SK-N-SH (cell line): Measurements from ENCODE around the gene NRDC. TPM values are rescaled to one million over a fixed set of nuclear protein-coding genes. Genes with fewer than 3 reads are reported as not detected.

Experiments used
- CTCF ChIA-PET: fragments of 300-600, 350-600 bp; formaldehyde crosslinking; extraction: SDS; loops from one replicate; lab custom pipeline; 2021; lab: Yijun Ruan, JAX
- POLR2A ChIA-PET: fragments of 350-600 bp; sonication (Branson Sonifier 250); formaldehyde crosslinking; extraction: SDS; loops from one replicate; lab custom pipeline; 2020; ENCODE audit warnings: antibody characterized with exemption, inconsistent platforms; lab: Yijun Ruan, JAX
- DNase-seq: peaks from one replicate; pipeline ENCODE4 v3.0.0; 2012
- H2AFZ ChIP-seq: fragments of 200-600 bp; sonication (generic); 2 replicates; pipeline ENCODE4 v1.8.1; 2016; ENCODE audit warnings: antibody characterized with exemption, mild to moderate bottlenecking, low read depth
- H3F3A ChIP-seq: fragments of 200-600 bp; sonication (generic); replicated peaks from 2 replicates; pipeline ENCODE3; 2016; ENCODE audit warnings: antibody characterized with exemption, mild to moderate bottlenecking; ENCODE audit not compliant: insufficient read depth
- H3K27ac ChIP-seq, 2 experiments: fragments of 200-500 bp in 1 of 2; fragments of 200-600 bp in 1 of 2; sonication (Bioruptor generic) in 1 of 2; sonication (generic), shearing (Covaris generic) in 1 of 2; 2 replicates each; pipeline versions ENCODE4 v1.5.1 to v1.6.1; 2014 to 2016; ENCODE audit warnings: low read depth in 2 of 2, inconsistent platforms in 1 of 2, low read length in 1 of 2, mild to moderate bottlenecking in 1 of 2, mixed read lengths in 1 of 2
- H3K27me3 ChIP-seq: fragments of 200-600 bp; sonication (generic), shearing (Covaris generic); 2 replicates; pipeline ENCODE4 v1.6.1; 2016; ENCODE audit warnings: mixed run types; ENCODE audit not compliant: insufficient read depth
- H3K36me3 ChIP-seq, 2 experiments: fragments of 200-500 bp in 1 of 2; fragments of 200-600 bp in 1 of 2; sonication (Bioruptor generic) in 1 of 2; sonication (generic) in 1 of 2; replicated peaks in 1 of 2; 2 replicates each; pipeline versions ENCODE3 to v1.5.1; 2014 to 2016; ENCODE audit warnings: low read length in 1 of 2, mild to moderate bottlenecking in 1 of 2; ENCODE audit not compliant: insufficient read depth in 2 of 2, control insufficient read depth in 1 of 2
- H3K4me1 ChIP-seq, 2 experiments: fragments of 200-500 bp in 1 of 2; fragments of 200-600 bp in 1 of 2; sonication (Bioruptor generic) in 1 of 2; sonication (generic), shearing (Covaris generic) in 1 of 2; 2 replicates each; pipeline versions ENCODE4 v1.5.1 to v1.6.1; 2014 to 2016; ENCODE audit warnings: low read depth in 1 of 2, low read length in 1 of 2, mixed run types in 1 of 2; ENCODE audit not compliant: insufficient read depth in 2 of 2, control insufficient read depth in 1 of 2
- H3K4me2 ChIP-seq: fragments of 200-600 bp; sonication (generic), shearing (Covaris generic); 2 replicates; pipeline ENCODE4 v1.6.1; 2017; ENCODE audit warnings: mixed run types
- H3K4me3 ChIP-seq, 2 experiments: fragments of 200-500 bp in 1 of 2; fragments of 200-600 bp in 1 of 2; sonication (Bioruptor generic) in 1 of 2; sonication (generic), shearing (Covaris generic) in 1 of 2; 2 replicates each; pipeline versions ENCODE4 v1.5.1 to v1.8.1; 2014 to 2016; ENCODE audit warnings: low read depth in 2 of 2, inconsistent platforms in 1 of 2, low read length in 1 of 2, mild to moderate bottlenecking in 1 of 2, mixed read lengths in 1 of 2, moderate library complexity in 1 of 2
- H3K79me2 ChIP-seq: fragments of 200-600 bp; sonication (generic); 2 replicates; pipeline ENCODE4 v1.8.1; 2017; ENCODE audit warnings: mild to moderate bottlenecking; ENCODE audit not compliant: insufficient read depth
- H3K9ac ChIP-seq: fragments of 200-600 bp; sonication (generic); 2 replicates; pipeline ENCODE4 v1.6.1; 2017; ENCODE audit warnings: mixed run types
- H3K9me2 ChIP-seq: fragments of 200-600 bp; sonication (generic); 2 replicates; pipeline ENCODE4 v1.6.1; 2017; ENCODE audit warnings: mixed run types
- H3K9me3 ChIP-seq: fragments of 200-600 bp; sonication (generic); 2 replicates; pipeline ENCODE4 v1.6.1; 2017; ENCODE audit warnings: mixed run types, mild to moderate bottlenecking, moderate library complexity
- H4K20me1 ChIP-seq: fragments of 200-600 bp; sonication (generic); 2 replicates; pipeline ENCODE4 v1.6.1; 2017; ENCODE audit warnings: mild to moderate bottlenecking, mixed run types; ENCODE audit not compliant: insufficient read depth
- CTCF ChIP-seq: fragments of 200-600 bp; sonication (generic); IDR thresholded peaks from 2 replicates; pipeline ENCODE4 v1.6.1; 2017; ENCODE audit warnings: antibody characterized with exemption, mild to moderate bottlenecking, moderate library complexity
- NFIC ChIP-seq: IDR thresholded peaks from 2 replicates; pipeline ENCODE4 v1.4.0; 2012; ENCODE audit warnings: borderline replicate concordance
- NRF1 ChIP-seq: IDR thresholded peaks from 2 replicates; pipeline ENCODE4 v1.6.1; 2012; ENCODE audit warnings: low read depth, mild to moderate bottlenecking, low read length
- RAD21 ChIP-seq: IDR thresholded peaks from 2 replicates; pipeline ENCODE4 v1.6.1; 2012; ENCODE audit warnings: mild to moderate bottlenecking, low read length
- SMC3 ChIP-seq: IDR thresholded peaks from 2 replicates; pipeline ENCODE4 v1.6.1; 2012; ENCODE audit warnings: low read depth, low read length, improper control_type of control experiment
- YY1 ChIP-seq: IDR thresholded peaks from 2 replicates; pipeline ENCODE4 v1.4.0; 2012; ENCODE audit warnings: low read depth, mild to moderate bottlenecking
- WGBS: methylation state at CpG from one replicate; pipeline ENCODE4 v1.1.6; 2017; ENCODE audit warnings: low lambda C conversion rate; 5-methylcytosine and 5-hydroxymethylcytosine counted together
- polyA plus RNA-seq, 3 experiments: library from polyadenylated mRNA; depleted of rRNA; stranded (reverse); fragments of >200 nt; gene quantifications; 2 replicates each; pipeline ENCODE4 v1.2.3, GENCODE V29; 2012
- TF ChIP-seq, protein P1 (sequence below): fragments of 150-350 bp; IDR thresholded peaks from 2 replicates; pipeline ENCODE4 v1.6.1; 2017; ENCODE audit warnings: antibody characterized with exemption, low read length, low read depth, borderline replicate concordance

Gene NRDC
- polyA plus RNA-seq, 1 of the 3 experiments (the other 2 are of a cell fraction): 84.8 TPM

- 88% methylated on average over 6 of the region's 6 CpGs for WGBS
- Histone ChIP-seq H3K27me3 (no peaks in the 10 kb centered on the region), H3K4me1 (no peaks in the 10 kb centered on the region), H3K9me2 (no peaks in the 10 kb centered on the region), H3K36me3 (peaks cover 40 to 66% of the 10 kb centered on the region in 2 experiments), H3K4me3 (no peak overlapping the region; a peak in 1 of 4 replicates), H4K20me1 (no peaks in the 10 kb centered on the region), H3K79me2 (peaks cover 24% of the 10 kb centered on the region), H3K27ac (no peak overlapping the region), H3K9ac (no peak overlapping the region), H3K9me3 (no peaks in the 10 kb centered on the region), H3F3A (peaks cover 9% of the 10 kb centered on the region), H2AFZ (no peak overlapping the region), H3K4me2 (no peak overlapping the region)
- CTCF ChIA-PET: interaction anchor here (0.5 to 4.5 kb wide), 36 partner anchors 8 to 1400 kb away, joined by 3 to 39 read pairs (median 4); partner anchors contain the start of gene EPS15
- TF ChIP-seq CTCF: peak; percentile 93
- TF ChIP-seq RAD21: peak; percentile 83
- TF ChIP-seq, protein P1, sequence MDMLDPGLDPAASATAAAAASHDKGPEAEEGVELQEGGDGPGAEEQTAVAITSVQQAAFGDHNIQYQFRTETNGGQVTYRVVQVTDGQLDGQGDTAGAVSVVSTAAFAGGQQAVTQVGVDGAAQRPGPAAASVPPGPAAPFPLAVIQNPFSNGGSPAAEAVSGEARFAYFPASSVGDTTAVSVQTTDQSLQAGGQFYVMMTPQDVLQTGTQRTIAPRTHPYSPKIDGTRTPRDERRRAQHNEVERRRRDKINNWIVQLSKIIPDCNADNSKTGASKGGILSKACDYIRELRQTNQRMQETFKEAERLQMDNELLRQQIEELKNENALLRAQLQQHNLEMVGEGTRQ: no peak
- TF ChIP-seq YY1: no peak
- peak; percentile 91 for TF ChIP-seq SMC3
- TF ChIP-seq NRF1: no peak
- DNase-seq: peak; percentile 58
- POLR2A ChIA-PET: interaction anchor here (1.2 kb wide), 1 partner anchor 121 kb away, joined by 3 read pairs; no protein-coding TSS in a partner anchor
Observed at GRCh38 chr1:51768971-51769588, 109.4 kb downstream of the NRDC start.

GRCh38 chr1:51761351-51761750 is 117.2 kb downstream of the NRDC start:
- POLR2A ChIA-PET: no interaction called here
- H3K9me3 ChIP-seq: no peaks in the 10 kb centered on the region
- H3K27ac ChIP-seq: peak overlapping the region in 1 of 2 experiments; percentile 65; a peak in 2 of 4 replicates
- peaks cover 25% of the 10 kb centered on the region for H3K79me2 ChIP-seq
- DNase-seq: no peak
- 91% methylated on average over 1 of the region's 1 CpG for WGBS
- no peaks in the 10 kb centered on the region for H4K20me1 ChIP-seq
- H3K4me1 ChIP-seq: no peaks in the 10 kb centered on the region; a peak in 1 of 4 replicates
- H3K9me2 ChIP-seq: no peaks in the 10 kb centered on the region
- no peak for TF ChIP-seq YY1
- TF ChIP-seq NFIC: no peak
- H2AFZ ChIP-seq: no peak overlapping the region
- H3K4me3 ChIP-seq: no peak overlapping the region
- CTCF ChIA-PET: interaction anchor here (1.3 to 1.7 kb wide), 2 partner anchors 8 to 137 kb away, joined by 3 to 7 read pairs; no protein-coding TSS in a partner anchor
- H3K27me3 ChIP-seq: no peaks in the 10 kb centered on the region
- no peak overlapping the region for H3K4me2 ChIP-seq
- peaks cover 20 to 55% of the 10 kb centered on the region in 2 experiments for H3K36me3 ChIP-seq
- H3K9ac ChIP-seq: no peak overlapping the region
- H3F3A ChIP-seq: peaks cover 38% of the 10 kb centered on the region
